Ascending aorta (tissue), 2 donors: ENCODE results near the gene ANGEL2. TPM values are rescaled to one million over a fixed set of nuclear protein-coding genes. Genes with fewer than 3 reads are reported as not detected.

Source experiments
- DNase-seq, 2 donors: peaks; one replicate each; pipeline ENCODE4 v3.0.0-alpha.2; 2019; ENCODE audit warnings: low spot score in 2 of 2
- H3K27ac ChIP-seq, 2 donors: fragments of 200-600 bp; sonication (generic); one replicate each; pipeline ENCODE4 v1.5.1; 2016 to 2017; ENCODE audit warnings: mild to moderate bottlenecking in 1 of 2
- H3K27me3 ChIP-seq: fragments of 200-600 bp; sonication (generic); one replicate; pipeline ENCODE4 v1.5.1; 2017
- H3K36me3 ChIP-seq, 2 donors: fragments of 200-600 bp; sonication (generic); one replicate each; pipeline ENCODE4 v1.5.1; 2016
- H3K4me1 ChIP-seq, 2 donors: fragments of 200-600 bp; sonication (generic); one replicate each; pipeline ENCODE4 v1.5.1; 2016 to 2017; ENCODE audit warnings: mild to moderate bottlenecking in 1 of 2
- H3K4me3 ChIP-seq, 2 donors: fragments of 200-600 bp; sonication (generic); one replicate each; pipeline ENCODE4 v1.5.1; 2016 to 2017; ENCODE audit warnings: mild to moderate bottlenecking in 1 of 2
- H3K9me3 ChIP-seq, 2 donors: fragments of 200-600 bp; sonication (generic); one replicate each; pipeline ENCODE4 v1.5.1; 2016
- intact Hi-C: fragments of 100-400 bp; cut with DNase I; formaldehyde crosslinking; loops from one replicate; pipeline ENCODE4 v1.15.1; 2023
- total RNA-seq: library from RNA; depleted of rRNA; stranded (reverse); fragments of >200 nt; gene quantifications from one replicate; pipeline ENCODE4 v1.1.0, GENCODE V29; 2016
- TF ChIP-seq, protein P1 (sequence below), 3 experiments: fragments of 200-600 bp in 2 of 3; fragments of 450-650 bp in 1 of 3; sonication (generic) in 2 of 3; IDR thresholded peaks; one replicate each; pipeline ENCODE4 v1.5.1; 2016 to 2019; ENCODE audit warnings: antibody characterized with exemption in 3 of 3, mild to moderate bottlenecking in 1 of 3, moderate library complexity in 1 of 3

ANGEL2 gene, protein sequence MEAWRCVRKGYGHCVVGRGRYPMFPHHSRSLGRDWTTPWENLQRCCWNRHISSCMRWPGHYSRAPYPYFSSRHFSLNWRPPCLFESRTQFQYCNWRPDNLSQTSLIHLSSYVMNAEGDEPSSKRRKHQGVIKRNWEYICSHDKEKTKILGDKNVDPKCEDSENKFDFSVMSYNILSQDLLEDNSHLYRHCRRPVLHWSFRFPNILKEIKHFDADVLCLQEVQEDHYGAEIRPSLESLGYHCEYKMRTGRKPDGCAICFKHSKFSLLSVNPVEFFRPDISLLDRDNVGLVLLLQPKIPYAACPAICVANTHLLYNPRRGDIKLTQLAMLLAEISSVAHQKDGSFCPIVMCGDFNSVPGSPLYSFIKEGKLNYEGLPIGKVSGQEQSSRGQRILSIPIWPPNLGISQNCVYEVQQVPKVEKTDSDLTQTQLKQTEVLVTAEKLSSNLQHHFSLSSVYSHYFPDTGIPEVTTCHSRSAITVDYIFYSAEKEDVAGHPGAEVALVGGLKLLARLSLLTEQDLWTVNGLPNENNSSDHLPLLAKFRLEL
- total RNA-seq = 36.7 TPM

DNA sequence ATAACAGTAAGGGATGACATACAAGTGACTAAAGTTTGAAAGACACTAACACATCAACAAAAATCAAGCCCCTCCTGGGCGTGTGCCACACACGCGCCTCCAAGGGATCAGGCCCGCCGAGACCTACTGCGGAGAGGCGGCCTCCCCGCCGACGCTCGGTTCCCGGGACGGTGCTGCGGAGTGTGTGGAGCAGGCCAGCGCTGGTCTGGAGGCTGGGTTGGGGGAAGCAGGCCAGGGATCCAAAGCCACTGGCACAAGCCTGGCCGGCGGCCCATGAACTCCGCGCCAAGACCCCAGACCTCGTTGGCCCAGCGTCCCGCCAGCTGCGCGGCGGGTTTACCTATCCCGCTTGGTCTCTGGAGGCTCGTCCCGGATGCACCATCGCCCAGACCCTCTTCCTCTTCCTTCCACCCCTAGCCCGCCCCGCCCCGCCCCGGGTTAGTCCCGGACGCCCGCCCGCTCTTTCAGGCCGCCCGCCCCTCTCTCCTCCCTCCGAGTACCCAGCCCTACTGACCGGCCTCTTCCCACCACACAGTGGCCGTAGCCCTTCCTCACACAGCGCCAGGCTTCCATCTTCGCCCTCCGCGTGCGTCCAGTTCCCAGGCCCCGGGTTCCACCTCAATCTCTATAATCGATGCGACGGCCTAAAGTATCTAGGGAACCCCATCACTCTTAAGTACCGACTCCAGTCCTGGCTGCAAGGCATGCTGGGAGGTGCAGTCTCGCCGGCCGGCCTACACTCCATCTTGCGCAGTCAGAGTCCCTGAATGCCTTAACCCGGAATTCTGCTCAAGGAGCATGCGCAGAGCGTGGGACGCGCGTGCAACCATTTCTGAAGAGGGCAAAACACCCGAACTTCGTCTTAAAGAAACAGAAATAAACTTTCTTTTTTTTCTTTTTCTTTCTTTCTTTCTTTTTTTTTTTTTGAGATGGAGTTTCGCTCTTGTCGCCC is at the start of gene ANGEL2:
ANGEL2 (minus strand) TSS at position 769 of the 952 bp plus-strand sequence; CDS start at position 573, 196 bp downstream.
- intact Hi-C loops = loop anchor here (1.0 to 10.0 kb wide), 4 partner anchors 36 to 561 kb away; partner anchors contain the start of genes FLVCR1, NSL1, RPS6KC1 and TATDN3
- Histone ChIP-seq H3K9me3 (no peaks in the 10 kb centered on the region), H3K27ac (peak within 1 kb of the TSS; percentile 88 to 91), H3K4me1 (peaks cover 5 to 12% of the 10 kb centered on the region in 2 donors), H3K27me3 (no peaks in the 10 kb centered on the region), H3K36me3 (peaks cover 0 to 8% of the 10 kb centered on the region in 2 donors), H3K4me3 (peak within 1 kb of the TSS; percentile 74 to 81)
- TF ChIP-seq, protein P1, sequence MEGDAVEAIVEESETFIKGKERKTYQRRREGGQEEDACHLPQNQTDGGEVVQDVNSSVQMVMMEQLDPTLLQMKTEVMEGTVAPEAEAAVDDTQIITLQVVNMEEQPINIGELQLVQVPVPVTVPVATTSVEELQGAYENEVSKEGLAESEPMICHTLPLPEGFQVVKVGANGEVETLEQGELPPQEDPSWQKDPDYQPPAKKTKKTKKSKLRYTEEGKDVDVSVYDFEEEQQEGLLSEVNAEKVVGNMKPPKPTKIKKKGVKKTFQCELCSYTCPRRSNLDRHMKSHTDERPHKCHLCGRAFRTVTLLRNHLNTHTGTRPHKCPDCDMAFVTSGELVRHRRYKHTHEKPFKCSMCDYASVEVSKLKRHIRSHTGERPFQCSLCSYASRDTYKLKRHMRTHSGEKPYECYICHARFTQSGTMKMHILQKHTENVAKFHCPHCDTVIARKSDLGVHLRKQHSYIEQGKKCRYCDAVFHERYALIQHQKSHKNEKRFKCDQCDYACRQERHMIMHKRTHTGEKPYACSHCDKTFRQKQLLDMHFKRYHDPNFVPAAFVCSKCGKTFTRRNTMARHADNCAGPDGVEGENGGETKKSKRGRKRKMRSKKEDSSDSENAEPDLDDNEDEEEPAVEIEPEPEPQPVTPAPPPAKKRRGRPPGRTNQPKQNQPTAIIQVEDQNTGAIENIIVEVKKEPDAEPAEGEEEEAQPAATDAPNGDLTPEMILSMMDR (IDR thresholded peaks at IDR 0.05) = no peak
- DNase-seq = peak; percentile 90 to 98

DNA sequence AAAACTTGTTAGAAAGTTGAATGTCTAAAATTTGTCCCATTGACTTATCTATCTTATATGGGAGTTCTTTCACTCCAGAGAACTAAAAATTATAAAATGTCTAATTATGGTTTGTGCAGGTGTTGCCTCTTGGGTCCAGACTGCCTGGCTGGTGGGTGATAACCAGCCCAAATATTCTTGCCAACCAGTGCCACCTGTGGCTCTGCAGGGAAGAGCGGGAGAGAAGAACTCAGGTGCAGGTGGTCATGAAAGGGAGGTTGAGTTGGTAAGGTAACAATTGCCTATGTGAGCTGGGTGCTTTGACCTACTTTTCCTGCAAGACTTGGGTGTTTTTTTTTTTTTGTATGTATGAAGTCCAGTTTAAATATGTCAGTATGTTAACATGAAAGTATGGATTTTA is 45.6 kb upstream of the ANGEL2 start:
- intact Hi-C loops = no loop called here
- Histone ChIP-seq H3K27ac (no peak overlapping the region), H3K9me3 (no peaks in the 10 kb centered on the region), H3K4me1 (no peaks in the 10 kb centered on the region), H3K27me3 (no peaks in the 10 kb centered on the region), H3K36me3 (no peaks in the 10 kb centered on the region), H3K4me3 (no peak overlapping the region)
- no peak for DNase-seq
- TF ChIP-seq, protein P1 (IDR thresholded peaks at IDR 0.05) = no peak

DNA sequence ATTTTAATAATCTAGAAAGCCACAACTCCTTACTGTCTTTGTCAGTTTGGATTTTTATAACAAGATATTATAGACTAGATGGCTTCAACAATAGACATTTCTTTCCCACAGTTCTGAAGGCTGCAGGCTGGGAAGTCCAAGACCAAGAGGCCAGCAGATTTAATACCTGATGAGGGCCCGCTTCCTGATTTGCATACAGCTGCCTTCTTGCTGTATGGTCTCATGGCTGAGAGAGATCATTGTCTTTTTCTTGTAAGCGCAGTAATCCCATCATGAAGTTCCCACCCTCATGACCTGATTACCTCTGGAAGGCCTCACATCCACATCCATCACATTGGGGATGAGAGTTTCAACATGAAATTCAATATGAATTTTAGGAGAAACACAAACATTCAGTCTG is 45.2 kb upstream of the ANGEL2 start:
- H3K27ac ChIP-seq = no peak overlapping the region
- H3K4me3 ChIP-seq = no peak overlapping the region
- H3K27me3 ChIP-seq = no peaks in the 10 kb centered on the region
- no peaks in the 10 kb centered on the region for H3K4me1 ChIP-seq
- TF ChIP-seq, protein P1 (IDR thresholded peaks at IDR 0.05) = no peak
- no peak for DNase-seq
- no peaks in the 10 kb centered on the region for H3K9me3 ChIP-seq
- no peaks in the 10 kb centered on the region for H3K36me3 ChIP-seq
- intact Hi-C loops = no loop called here

DNA sequence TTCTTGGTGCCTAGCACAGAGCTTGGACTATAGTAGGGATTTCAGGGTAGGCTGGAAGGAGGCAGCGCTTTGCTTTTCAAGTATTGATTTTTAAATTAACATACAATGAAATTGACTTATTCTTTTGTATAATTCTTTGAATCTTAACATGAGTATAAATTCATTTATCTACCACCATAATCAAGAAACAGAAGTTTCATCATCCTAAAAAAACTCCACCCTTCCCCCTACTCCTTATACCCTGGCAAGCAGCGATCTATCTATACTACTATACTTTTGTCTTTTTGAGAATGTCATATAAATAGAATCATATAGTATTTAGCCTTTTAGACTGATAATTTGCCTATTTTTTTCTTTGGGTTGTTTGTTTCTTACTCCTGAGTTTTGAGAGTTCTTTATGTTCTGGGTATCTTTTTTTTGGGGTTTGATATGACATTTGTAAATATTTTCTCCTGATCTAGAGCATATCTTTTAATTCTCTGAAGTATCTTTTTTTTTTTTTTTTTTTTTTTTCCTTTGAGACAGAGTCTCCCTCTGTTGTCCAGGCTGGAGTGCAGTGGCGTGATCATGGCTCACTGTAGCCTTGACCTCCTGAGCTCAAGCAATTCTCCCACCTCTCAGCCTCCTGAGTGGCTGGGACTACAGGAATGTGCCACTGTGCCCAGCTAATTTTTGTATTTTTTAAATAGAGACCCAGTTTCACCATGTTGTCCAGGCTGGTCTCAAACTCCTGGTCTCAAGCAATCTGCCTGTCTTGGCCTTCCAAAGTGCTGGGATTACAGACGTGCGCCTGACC is 41.8 kb upstream of the ANGEL2 start:
- intact Hi-C loops = no loop called here
- Histone ChIP-seq H3K27me3 (no peaks in the 10 kb centered on the region), H3K27ac (no peak overlapping the region), H3K36me3 (no peaks in the 10 kb centered on the region), H3K9me3 (no peaks in the 10 kb centered on the region), H3K4me1 (peaks cover 2 to 5% of the 10 kb centered on the region in 2 donors), H3K4me3 (no peak overlapping the region)
- DNase-seq = no peak
- TF ChIP-seq, protein P1 (IDR thresholded peaks at IDR 0.05) = no peak

DNA sequence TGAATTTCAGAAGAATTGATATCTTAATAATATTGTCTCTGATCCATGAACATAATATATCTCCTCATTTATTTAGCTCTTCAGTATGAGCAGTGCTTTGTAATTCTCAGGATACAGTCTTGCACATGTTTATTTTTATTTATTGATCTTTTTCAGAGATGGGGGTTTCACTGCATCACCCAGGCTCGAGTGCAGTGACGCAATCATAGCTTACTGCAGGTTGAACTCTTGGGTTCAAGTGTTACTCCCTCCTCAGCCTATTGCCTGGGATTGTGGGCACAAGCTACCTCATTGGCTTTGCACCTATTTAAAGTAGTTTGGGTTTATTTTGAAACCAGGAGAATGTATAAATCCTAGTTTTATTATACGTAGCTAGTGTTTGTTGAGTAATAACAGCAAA is 40.1 kb upstream of the ANGEL2 start:
- H3K36me3 ChIP-seq = no peaks in the 10 kb centered on the region
- no peak for DNase-seq
- peaks cover 6% of the 10 kb centered on the region in 2 donors for H3K4me1 ChIP-seq
- TF ChIP-seq, protein P1 (IDR thresholded peaks at IDR 0.05) = no peak
- no peak overlapping the region for H3K4me3 ChIP-seq
- H3K27ac ChIP-seq = no peak overlapping the region
- intact Hi-C loops = no loop called here
- H3K9me3 ChIP-seq = no peaks in the 10 kb centered on the region
- no peaks in the 10 kb centered on the region for H3K27me3 ChIP-seq
